ENCODE results near the gene CCDC122.

CCDC122 gene

DNA sequence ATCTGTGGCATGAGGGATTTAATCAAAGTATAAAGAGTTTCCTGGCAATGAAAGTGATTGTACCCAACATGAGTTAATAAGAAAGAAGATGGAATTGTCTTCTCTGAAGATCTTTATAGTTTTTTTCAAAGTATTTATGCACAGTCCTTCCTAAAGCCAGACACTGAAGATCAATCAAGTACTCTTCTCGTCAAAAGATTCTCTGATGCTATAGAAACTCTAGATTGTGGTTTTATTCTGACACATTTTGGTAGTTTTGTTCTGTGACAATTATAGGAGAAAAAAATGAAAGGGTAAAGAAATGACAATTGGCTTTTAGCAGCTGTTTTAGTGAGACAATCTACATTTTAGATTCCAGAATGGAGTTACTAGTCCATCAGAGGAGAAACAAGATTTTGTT, 82.4 kb downstream of the CCDC122 start:
- H3K4me3 Mint-ChIP-seq = no peak overlapping the region
- H3K36me3 Mint-ChIP-seq = no peaks in the 10 kb centered on the region
- peaks cover 7% of the 10 kb centered on the region for H3K27me3 Mint-ChIP-seq
- H3K9me3 Mint-ChIP-seq = no peaks in the 10 kb centered on the region
- H3K27ac Mint-ChIP-seq = no peak overlapping the region
- H3K4me1 Mint-ChIP-seq = peaks cover 7% of the 10 kb centered on the region

DNA sequence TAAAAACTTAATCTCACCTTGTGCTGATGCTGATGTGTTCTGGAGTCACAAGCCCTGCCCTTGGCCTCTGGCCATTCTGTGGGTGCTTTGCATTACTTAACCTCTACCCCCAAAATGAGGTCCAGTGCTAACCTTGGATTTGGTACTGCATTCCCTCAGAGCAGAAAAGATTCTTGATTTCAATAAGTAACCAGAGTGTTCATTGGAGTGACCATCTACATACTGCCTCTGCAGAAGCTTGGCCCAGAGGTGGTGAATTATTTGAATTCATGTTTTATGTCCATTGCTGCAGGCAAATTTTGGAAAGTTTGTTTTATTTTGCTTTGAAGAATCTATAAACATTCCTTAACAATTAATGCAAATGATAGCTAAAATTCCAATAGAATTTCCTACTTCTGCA, 85.1 kb downstream of the CCDC122 start:
- Mint-ChIP-seq H3K36me3 (no peaks in the 10 kb centered on the region), H3K9me3 (no peaks in the 10 kb centered on the region), H3K4me3 (no peak overlapping the region), H3K4me1 (peaks cover 7% of the 10 kb centered on the region), H3K27me3 (peaks cover 9% of the 10 kb centered on the region), H3K27ac (no peak overlapping the region)

DNA sequence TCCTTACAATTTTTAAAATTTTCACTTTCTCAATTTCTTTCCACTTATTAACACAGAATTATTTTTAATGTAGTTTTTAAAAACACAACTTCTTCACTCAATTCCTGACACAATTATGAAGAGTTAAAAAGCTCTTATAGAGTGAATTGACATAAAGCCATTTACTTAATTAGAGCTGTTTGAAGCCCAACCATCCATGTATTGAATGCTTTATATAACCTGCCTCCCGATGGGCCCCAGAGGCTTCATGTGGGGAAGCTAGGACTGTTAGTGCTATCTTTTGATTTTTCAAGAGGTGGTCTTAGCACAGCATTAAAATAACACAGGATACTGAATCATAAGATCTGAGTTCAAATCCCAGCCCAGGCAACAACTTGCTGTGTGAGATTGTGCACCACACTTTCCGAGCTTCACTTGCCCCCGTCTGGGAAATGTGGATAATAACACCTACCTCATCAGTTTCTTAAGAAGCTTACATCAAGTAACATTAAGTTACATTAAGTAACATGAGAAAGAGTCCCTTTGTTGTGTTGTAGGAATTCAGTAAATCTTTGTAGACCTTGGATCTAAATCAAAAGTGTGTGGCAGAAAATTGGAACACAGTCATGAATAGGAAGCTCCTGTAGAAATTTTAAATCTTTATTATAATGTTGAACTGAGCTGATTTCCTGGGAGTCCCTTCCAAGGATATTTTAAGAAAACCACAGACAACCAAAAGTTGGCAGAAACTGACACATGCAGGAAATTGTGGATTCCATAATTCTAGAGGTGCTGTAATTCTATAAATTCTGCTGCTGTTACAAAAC, 87.3 kb downstream of the CCDC122 start:
- Mint-ChIP-seq H3K27ac (no peak overlapping the region), H3K4me3 (no peak overlapping the region), H3K4me1 (peaks cover 9% of the 10 kb centered on the region), H3K27me3 (peaks cover 24% of the 10 kb centered on the region), H3K36me3 (no peaks in the 10 kb centered on the region), H3K9me3 (no peaks in the 10 kb centered on the region)

DNA sequence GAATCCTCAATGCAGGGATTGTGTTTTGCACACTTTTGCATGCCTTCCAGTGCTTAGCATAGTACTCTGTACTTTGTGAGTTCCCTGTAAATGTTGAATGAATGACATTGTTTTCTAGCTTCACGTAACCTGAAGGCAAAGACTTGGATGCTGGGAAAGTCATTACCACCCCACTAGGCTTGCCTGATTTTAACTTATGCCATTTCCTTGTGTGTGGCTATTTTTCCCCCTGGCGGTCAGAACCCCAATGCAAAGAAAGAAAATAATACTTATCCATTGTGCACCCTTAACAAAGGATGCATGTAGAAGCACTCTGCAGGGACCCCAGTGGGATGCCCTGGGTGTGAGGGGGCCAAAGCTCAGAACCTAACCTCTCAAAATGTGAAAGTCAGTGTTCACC, 91.5 kb downstream of the CCDC122 start:
- H3K4me3 Mint-ChIP-seq = peak overlapping the region; percentile 67
- peaks cover 32% of the 10 kb centered on the region for H3K27me3 Mint-ChIP-seq
- peaks cover 8% of the 10 kb centered on the region for H3K4me1 Mint-ChIP-seq
- H3K9me3 Mint-ChIP-seq = no peaks in the 10 kb centered on the region
- H3K36me3 Mint-ChIP-seq = no peaks in the 10 kb centered on the region
- no peak overlapping the region for H3K27ac Mint-ChIP-seq

DNA sequence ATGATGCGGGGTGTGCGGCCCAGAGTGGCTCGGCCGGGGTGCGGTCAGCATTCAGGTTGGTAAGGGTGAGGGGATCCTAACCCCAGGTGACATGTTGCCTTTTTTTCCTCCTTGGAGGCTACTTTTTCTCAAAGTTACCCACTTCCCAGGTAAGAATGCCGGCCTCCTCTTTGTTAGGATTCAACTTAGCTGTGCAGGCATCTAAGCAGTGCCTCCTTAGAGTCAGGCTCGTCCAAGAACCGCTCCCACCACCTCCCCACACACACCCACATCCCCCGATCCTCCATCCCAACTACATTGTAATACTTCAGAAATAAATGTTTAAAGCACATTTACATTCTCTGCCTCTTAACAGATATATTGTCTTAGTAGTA, 92.0 kb downstream of the CCDC122 start:
- H3K27me3 Mint-ChIP-seq = peaks cover 30% of the 10 kb centered on the region
- H3K9me3 Mint-ChIP-seq = no peaks in the 10 kb centered on the region
- H3K4me3 Mint-ChIP-seq = peak overlapping the region; percentile 67
- H3K36me3 Mint-ChIP-seq = no peaks in the 10 kb centered on the region
- no peak overlapping the region for H3K27ac Mint-ChIP-seq
- H3K4me1 Mint-ChIP-seq = peaks cover 8% of the 10 kb centered on the region

DNA sequence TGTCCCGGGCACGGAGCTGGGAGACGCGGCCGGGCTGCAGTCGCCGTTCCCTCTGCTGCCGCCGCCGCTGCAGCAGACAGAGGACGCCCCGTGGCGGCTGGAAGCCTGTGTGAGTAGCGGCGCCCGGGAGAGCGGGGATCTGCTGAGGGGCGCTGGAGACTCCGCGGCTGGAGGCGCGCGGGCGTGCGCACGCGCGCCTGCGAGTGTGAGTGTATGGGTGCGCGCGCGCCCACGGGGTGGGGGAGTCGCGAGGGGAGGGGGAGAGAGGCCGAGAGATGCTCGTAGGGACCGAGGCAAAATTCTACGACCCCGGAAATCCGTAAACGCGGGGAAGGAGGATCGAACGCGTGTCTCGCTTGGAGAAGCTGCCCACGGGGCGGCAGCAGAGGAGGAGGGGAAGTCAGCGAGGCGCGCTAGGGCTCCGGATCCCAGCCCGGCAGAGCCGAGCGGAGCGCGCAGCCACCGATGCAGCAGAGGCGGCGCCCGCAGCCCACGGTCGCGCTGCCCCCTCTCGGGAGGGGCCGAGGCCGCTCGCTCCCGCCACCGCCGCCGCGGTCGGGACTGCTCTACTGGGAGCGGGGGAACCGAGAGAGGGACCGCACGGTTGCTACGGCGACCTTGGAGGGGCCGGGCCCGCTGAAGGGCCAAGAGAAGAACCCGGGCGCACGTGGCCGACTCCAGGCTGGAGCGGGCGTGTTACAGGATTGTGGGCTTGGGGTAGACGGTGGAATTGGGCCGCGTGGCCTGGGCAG, 92.6 kb downstream of the CCDC122 start, which contains the start of gene ENOX1:
TSS of gene ENOX1 (minus strand) at position 207 of the 752 bp plus-strand sequence.
- H3K36me3 Mint-ChIP-seq = no peaks in the 10 kb centered on the region
- peaks cover 8% of the 10 kb centered on the region for H3K4me1 Mint-ChIP-seq
- H3K4me3 Mint-ChIP-seq = peak within 1 kb of the TSS; percentile 82
- peaks cover 30% of the 10 kb centered on the region for H3K27me3 Mint-ChIP-seq
- H3K27ac Mint-ChIP-seq = peak within 1 kb of the TSS; percentile 46
- no peaks in the 10 kb centered on the region for H3K9me3 Mint-ChIP-seq

DNA sequence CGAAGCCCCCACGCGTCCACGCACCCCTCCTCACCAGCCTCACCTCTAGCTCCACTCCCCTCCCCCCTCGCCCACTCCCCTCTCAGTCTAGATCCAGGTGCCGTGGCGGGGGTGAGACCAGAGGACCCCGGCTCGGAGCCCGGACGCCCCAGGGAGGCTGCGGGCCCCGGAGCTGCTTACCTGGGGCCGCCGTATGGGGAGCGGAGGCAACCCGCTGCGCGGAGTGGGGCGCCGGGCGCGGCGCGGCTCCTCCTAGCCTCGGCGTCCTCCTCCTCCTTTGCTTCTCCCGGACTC, 93.1 kb downstream of the CCDC122 start:
- Mint-ChIP-seq H3K9me3 (no peaks in the 10 kb centered on the region), H3K27me3 (peaks cover 30% of the 10 kb centered on the region)

More for the DNA sequence above, 93.1 kb downstream of the CCDC122 start:
- no peak overlapping the region for H3K27ac Mint-ChIP-seq
- H3K4me1 Mint-ChIP-seq = peaks cover 8% of the 10 kb centered on the region
- no peaks in the 10 kb centered on the region for H3K36me3 Mint-ChIP-seq
- peak overlapping the region; percentile 68 for H3K4me3 Mint-ChIP-seq
